Jurkat, Clone E6-1 (cell line): ENCODE measurements around the gene PNN.
"Not testable (repeated sequence)": the region's sequence is repeated elsewhere in the genome, so short reads cannot be mapped to it uniquely, and the experiment has no call there.

Experiments used
- DNase-seq: peaks from one replicate; pipeline ENCODE4 v3.0.0-alpha.2; 2011; ENCODE audit warnings: low read depth, low spot score
- H3K4me3 ChIP-seq: 2 replicates; pipeline ENCODE4 v1.5.1; 2011; ENCODE audit warnings: mild to moderate bottlenecking, low read length, control low read depth, moderate library complexity

The PNN gene

DNA sequence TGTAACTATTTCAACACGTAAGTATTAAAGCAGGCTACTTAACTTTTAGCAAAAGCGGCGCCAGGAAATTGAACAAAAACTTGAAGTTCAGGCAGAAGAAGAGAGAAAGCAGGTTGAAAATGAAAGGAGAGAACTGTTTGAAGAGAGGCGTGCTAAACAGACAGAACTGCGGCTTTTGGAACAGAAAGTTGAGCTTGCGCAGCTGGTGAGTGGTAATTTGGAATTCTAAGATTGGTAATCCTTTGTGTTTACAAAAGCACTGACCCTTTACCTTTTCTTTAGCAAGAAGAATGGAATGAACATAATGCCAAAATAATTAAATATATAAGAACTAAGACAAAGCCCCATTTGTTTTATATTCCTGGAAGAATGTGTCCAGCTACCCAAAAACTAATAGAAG is 4.0 kb downstream of the PNN start:
- no peak overlapping the region for H3K4me3 ChIP-seq

DNA sequence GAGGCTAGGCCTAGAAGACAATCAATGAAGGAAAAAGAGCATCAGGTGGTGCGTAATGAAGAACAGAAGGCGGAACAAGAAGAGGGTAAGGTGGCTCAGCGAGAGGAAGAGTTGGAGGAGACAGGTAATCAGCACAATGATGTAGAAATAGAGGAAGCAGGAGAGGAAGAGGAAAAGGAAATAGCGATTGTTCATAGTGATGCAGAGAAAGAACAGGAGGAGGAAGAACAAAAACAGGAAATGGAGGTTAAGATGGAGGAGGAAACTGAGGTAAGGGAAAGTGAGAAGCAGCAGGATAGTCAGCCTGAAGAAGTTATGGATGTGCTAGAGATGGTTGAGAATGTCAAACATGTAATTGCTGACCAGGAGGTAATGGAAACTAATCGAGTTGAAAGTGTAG is 5.5 kb downstream of the PNN start:
- no peak for DNase-seq
- H3K4me3 ChIP-seq, result no peak overlapping the region

More for the DNA sequence above, 4.0 kb downstream of the PNN start:
- no peak for DNase-seq

DNA sequence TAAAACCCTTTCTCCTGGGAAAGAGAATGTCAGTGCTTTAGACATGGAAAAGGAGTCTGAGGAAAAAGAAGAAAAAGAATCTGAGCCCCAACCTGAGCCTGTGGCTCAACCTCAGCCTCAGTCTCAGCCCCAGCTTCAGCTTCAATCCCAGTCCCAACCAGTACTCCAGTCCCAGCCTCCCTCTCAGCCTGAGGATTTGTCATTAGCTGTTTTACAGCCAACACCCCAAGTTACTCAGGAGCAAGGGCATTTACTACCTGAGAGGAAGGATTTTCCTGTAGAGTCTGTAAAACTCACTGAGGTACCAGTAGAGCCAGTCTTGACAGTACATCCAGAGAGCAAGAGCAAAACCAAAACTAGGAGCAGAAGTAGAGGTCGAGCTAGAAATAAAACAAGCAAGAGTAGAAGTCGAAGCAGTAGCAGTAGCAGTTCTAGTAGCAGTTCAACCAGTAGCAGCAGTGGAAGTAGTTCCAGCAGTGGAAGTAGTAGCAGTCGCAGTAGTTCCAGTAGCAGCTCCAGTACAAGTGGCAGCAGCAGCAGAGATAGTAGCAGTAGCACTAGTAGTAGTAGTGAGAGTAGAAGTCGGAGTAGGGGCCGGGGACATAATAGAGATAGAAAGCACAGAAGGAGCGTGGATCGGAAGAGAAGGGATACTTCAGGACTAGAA is 6.1 kb downstream of the PNN start:
- H3K4me3 ChIP-seq, result no peak overlapping the region
- no peak for DNase-seq

DNA sequence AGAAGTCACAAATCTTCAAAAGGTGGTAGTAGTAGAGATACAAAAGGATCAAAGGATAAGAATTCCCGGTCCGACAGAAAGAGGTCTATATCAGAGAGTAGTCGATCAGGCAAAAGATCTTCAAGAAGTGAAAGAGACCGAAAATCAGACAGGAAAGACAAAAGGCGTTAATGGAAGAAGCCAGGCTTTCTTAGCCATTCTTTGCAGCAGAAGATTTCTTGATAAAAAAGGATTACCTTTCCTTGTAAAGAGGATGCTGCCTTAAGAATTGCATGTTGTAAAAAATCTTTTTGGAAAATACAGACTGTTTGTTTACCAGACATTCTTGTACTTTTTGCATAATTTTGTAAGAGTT is 6.6 kb downstream of the PNN start:
- no peak for DNase-seq
- H3K4me3 ChIP-seq, result no peak overlapping the region

DNA sequence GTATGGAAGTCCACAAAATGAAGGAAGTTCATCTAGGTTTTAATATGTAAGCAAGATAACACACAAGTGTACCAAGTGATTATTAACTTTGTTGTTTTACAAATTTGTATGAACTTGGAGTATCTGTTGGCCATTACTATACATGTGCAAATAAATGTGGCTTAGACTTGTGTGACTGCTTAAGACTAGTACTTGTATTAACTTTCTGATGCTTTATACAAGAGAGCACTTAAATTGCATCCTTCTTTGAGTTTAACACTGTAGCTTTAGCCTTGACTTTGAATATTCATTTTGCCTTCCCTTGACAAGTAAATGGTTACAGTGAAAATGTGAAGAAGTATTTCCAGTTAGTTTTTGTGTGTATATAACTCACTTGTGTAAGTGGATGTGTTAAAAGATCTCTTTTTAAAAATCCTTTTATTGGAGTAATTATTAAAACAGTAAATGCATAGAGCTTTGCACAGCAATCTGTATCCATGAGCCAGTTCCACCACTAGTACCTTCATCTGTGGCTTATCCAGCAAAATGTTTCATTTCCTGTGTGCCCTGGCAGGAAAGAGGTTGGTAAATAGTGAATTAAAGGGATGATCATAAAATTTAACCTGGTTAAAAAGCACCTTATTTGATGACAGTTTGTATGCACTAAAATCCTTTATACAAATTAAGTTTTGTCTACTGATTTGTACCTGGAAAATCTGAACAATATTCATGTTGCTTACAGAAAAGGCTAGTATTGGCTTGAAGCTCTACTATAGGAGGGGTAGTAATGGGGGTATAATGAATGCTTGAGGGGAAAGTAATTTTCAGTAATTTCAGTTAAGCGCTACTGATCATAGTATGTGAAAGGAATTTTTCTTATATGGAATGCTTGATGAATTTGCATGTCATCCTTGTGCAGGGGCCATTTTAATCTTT is 8.0 kb downstream of the PNN start:
- DNase-seq, result no peak
- no peak overlapping the region for H3K4me3 ChIP-seq

DNA sequence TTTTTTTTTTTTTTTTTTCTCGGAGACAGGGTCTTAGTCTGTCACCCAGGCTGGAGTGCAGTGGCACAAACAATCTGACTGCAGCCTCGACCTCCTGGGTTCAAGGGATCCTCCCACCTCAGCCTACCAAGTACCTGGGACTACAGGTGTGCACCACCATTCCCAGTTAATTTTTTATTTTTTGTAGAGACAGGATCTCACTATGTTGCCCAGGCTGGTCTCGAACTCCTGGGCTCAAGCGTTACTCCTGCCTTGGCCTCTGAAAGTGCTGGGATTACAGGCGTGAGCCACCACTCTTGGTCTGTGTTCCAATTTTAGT is 8.6 kb downstream of the PNN start:
- H3K4me3 ChIP-seq, DNase-seq: not testable (repeated sequence)

DNA sequence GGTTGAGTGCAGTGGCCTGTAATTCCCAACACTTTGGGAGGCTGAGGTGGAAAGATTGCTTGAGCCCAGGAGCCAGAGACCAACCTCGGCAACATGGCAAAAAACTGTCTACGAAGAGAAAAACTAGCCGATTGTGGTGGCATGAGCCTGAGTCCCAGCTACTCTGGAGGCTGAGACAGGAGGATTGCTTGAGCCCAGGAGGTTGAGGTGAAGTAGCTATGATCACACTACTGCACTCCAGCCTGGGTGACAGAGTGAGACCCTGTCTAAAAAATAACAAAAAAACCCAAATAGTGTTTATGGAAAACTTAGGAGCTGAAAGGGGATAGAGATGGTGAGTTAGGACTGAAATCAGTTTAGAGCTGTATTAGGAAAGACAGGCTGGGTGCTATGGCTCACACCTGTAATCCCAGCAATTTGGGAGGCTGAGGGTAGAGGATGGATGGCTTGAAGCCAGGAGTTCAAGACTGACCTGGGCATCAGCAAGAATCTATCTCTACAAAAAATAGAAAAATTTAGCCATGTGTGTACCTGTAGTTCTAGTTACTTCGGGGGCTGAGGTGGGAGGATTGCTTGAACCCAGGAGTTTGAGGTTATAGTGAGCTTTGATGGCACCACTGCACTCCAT is 9.7 kb downstream of the PNN start:
- DNase-seq, result no peak
- no peak overlapping the region for H3K4me3 ChIP-seq

DNA sequence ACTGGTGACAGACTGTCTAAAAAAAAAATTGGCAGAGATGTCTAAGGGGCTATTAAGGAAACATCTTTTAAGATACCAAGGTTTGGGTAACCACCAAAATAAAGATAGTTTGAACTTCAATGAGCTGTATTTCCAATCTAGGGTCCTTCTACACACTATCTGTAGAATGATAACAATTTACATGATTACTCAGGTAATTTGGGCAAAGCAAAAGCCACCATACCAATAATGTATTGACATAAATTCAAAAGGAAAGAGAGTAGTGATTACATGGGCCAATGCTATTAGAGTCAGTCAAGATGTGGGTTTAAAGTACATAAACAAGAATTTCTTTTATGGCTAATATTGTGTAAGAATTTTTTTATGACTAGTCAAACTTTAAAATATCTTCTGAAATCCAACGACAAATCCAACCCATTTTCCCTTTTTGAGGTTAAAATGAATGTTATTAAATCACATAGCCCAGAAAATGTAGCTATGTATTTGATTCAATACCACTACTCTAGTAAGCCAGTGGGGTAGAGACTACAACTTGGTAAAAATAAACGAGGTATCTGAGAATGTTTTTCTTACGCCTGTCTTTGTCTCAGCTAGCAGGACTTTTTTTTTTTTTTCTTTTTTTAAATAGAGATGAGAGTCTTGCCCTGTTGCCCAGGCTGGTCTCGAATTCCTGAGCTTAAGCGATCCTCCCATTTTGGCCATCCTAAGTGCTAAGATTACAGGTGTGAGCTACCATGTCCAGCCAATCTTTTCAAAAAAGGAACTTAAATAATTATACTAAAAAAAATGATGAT is 10.4 kb downstream of the PNN start:
- DNase-seq, result no peak

DNA sequence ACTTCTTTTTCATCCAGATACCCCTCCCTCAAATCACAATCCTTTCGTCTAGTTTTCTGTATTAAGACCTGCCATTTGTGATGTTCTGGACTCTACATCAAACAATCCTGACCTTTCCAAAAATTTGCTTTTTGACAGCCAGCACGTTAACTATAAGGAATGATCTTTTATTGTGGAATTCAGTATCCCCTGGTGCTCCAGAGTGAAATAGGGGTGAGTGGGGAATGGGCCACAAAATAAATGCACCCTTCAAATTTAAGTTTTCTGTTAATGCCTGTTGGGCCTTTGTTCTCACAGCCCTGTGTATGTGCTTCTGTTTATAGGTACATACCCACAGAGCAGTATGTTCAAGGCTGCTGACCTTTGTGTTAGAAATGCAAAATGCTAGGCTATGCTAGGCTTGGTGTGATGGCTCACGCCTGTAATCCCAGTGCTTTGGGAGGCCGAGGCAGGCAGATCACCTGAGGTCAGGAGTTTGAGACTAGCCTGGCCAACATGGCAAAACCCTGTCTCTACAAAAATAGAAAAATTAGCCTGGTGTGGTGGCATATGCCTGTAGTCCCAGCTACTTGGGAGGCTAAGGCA is 12.0 kb downstream of the PNN start:
- no peak overlapping the region for H3K4me3 ChIP-seq
- DNase-seq, result no peak

More for the DNA sequence above, 10.4 kb downstream of the PNN start:
- no peak overlapping the region for H3K4me3 ChIP-seq

DNA sequence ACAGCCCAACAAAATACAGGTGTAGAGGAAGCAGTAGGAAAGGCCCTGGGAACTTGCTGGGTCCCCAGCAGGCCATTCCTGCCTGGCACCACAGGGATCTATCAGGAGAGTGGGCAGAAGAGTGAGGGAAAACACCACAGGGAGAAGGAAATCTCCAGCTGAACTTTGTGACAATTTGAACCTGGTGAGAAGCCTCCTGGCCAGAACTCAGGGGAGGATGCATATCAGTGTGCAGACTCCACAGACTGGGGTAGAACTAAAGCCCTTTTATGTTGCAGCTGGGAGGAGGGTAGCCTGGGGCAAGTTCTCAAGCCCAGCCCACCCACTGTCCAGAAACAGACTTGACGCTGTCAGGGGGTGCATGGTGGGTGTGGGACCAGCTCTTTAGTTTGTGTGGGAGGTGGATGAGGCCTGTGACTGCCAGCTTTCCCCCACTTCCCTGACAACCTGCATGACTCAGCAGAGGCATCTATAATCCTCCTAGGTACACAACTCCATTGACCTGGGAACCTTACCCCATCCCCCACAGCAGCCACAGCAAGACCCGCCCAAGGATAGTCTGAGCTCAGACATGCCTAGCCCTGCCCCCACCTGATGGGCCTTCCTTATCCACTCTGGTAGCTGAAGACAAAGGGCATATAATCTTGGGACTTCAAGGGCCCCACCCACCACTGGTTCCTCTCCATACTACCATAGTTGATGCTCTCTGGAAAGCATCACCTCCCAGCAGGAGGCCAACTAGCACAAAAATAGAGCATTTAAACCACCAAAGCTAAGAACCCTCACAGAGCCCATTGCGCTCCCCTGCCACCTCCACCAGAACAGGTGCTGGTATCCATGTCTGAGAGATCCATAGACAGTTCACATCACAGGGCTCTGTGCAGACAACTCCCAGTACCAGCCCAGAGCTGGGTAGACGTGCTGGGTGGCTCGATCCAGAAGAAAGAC is 28.9 kb downstream of the PNN start:
- H3K4me3 ChIP-seq, result no peak overlapping the region
- DNase-seq, result no peak

DNA sequence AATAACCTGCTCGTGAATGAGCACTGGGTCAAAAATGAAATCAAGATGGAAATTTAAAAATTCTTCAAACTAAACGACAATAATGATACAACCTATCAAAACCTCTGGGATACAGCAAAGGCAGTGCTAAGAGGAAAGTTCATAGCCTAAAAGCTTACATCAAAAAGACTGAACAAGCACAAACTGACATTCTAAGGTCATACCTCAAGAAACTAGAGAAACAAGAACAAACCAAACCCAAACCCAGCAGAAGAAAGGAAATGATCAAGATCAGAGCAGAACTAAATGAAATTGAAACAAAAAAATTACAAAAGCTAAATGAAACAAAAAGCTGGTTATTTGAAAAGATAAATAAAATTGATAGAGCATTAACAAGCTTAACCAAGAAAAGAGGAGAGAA is 32.4 kb downstream of the PNN start:
- DNase-seq, H3K4me3 ChIP-seq: not testable (repeated sequence)

DNA sequence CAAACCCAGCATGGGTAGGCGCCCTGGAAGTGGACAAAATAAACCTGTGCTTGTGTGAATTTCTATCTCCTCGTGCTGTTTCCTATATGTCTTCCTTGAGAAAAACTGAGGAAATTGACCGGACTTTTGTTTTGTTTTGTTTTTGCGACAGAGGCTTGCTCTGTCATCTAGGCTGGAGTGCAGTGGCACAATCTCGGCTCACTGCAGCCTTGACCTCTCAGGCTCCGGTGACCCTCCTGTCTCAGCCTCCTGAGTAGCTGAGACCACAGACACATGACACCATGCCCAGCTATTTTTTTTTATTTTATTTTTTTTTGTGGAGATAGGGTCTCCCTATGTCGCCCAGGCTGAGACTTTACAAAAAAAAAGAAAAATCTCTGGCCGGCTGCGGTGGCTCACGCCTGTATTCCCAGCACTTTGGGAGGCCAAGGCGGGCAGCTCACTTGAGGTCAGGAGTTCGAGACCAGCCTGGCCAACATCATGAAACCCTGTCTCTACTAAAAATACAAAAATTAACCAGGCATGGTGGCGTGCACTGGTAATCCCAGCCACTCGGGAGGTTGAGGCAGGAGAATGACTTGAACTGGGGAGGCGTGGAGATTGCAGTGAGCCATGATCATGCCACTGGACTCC is 36.2 kb downstream of the PNN start:
- H3K4me3 ChIP-seq, result no peak overlapping the region
- no peak for DNase-seq

DNA sequence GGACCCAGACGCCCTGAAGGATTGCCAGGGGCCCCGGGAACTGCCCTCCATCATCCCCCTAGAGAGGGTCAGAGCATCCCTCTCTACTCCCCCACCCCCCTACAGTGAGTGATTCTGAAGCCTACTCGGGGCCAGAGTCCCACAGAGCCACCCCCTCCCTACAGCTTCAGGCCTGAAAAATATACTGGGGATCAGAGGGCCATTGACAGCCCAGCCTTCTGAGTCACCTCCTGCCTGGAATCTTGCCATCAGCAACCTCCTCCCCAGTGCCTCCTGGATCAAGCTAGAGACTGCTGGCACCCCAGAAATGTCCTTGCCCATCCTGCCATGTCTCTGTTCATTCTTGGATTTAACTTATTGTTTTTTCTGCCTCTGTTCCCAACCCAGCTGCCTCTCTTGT is 37.0 kb downstream of the PNN start:
- no peak for DNase-seq
- no peak overlapping the region for H3K4me3 ChIP-seq

DNA sequence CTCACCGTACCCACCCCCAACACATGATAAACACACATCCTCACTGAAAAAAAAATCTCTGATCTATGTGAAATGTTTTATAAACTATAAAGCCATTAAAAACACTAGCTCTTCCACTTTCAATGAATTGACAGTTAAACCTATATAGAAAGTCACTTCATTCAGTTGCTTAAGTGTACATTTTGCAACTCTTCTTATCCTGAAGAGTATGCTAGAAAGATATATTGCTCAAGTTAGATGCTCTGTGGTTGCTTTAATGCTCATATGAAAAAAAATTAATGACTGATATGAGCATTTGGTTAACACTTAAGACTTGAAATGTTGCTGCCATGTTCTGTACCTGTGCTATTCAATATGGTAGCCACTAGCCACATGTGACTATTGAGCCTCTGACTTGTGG is 37.6 kb downstream of the PNN start:
- no peak for DNase-seq

DNA sequence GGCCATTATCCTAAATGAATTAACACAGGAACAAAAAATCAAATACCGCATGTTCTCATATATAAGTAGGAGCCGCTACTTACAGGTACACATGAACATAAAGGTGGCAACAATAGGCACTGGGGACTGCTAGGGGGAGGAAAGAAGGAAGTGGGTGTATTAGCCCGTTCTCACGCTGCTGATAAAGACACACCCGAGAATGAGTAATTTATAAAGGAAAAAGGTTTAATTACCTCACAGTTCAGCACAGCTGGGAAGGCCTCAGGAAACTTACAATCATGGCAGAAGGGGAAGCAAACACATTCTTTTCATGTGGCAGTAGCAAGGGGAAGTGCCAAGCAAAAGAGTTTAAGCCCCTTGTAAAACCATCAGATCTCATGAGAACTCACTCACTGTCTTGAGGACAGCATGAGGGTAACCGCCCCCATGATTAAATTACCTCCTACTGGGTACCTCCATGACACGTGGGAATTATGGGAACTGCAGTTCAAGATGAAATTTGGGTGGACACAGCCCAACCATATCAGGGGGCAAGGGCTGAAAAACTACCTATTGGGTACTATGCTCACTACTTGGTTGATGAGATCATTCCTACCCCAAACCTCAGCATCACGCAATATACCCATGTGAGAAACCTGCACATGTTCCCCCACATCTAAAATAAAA is 42.3 kb downstream of the PNN start:
- no peak overlapping the region for H3K4me3 ChIP-seq
- peak; percentile 10 for DNase-seq

More for the DNA sequence above, 37.6 kb downstream of the PNN start:
- H3K4me3 ChIP-seq, result no peak overlapping the region

DNA sequence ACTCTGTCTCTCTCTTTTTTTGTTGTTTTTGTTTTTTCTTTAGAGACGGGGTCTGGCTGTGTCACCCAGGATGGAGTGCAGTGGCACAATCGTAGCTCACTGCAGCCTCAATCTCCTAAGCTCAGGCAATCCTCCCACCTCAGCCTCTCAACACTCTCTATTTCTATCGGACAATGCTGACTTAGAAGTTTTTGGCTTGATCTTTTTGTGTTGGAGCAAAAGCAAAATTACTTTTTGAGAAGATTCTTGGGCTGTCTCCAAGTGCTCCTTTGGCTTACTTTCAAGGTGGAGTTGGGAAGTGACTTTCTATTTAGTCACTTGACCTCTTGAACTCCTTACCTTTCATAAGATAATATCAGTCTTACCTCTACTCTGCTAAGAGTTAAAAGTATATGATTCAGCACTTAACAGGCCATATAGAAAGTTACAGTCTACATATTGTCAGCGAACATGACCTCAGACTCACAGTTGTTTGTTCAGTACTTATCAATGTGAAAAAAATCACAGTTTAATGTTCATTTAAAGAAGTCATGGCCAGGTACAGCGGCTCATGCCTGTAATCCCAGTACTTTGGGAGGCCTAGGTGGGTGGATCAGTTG is 43.2 kb downstream of the PNN start:
- no peak for DNase-seq
- H3K4me3 ChIP-seq, result no peak overlapping the region

DNA sequence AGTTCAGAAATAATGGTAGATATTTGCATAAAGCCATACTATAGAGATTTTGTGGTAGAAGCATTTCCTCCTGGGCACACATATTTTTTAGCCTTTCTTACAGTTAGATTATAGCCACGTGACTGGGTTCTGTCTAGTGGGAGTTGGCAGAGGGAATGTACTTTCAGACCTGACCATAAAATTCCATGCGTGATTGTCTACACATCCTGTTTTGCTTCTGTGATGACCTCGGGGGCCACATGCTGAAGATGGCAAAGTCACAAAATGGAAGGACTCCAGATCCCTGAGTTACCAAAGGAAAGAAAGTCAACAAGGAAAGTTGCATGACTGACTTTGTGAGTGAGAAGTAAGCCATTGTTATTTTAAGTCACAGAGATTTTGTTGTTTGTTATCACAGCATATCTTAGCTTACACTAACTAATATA is 44.0 kb downstream of the PNN start:
- DNase-seq, result no peak
- no peak overlapping the region for H3K4me3 ChIP-seq
